ENCODE results near the gene CPN2.

DNA sequence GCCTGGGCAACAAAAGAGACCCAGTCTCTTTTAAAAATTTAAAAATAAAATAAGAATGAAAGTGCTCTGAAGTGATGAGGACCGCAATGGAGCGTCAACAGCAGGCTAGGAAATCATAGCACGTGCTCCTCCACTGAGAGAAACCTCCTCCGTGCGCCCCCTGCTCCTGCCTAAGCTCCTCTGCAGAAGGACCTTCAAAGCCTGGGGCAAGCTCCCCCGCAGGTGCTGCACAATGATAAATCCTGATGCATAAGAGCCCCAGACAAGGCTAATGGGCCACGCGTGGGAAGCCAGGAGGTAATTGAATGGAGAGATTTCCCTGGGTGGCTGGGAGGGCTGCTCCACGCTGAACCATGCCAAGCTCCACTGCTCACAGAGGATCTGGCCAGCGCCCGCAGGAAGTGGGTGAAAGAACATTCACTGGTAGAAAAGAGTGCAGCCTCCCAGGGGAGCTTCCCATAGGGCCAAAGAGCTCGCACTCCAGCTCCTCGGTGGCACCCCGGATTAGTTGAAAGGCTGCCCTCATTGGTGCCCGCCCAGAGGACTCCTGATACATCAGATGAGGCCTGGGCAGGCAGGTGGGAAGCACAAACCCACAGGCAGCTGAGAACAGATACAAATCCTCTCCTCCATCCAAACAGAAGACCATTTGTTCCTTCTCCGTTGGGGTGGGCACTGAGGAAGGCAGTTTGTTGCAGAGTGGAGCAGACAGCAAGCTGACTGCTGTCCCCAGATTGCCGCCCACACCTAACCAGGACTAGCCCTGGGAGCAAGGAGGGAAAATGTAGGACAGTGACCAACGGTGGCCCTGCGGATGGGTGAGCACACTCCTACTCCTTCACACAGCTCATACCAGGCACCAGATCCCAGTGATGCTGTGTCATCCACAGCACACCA, 52.5 kb downstream of the CPN2 start:
- TF ChIP-seq CTCF (IDR thresholded peaks at IDR 0.05; ENCODE audit: extremely low read depth in 1 of 2, insufficient read depth in 1 of 2, low read depth in 1 of 2, low read length in 2 of 2), result no peak
- TF ChIP-seq MAX (IDR thresholded peaks at IDR 0.05; ENCODE audit: insufficient read depth, insufficient read length), result no peak
- no peak for TF ChIP-seq JUN (IDR thresholded peaks at IDR 0.05; ENCODE audit: borderline replicate concordance, insufficient read depth, insufficient read length, low read depth)
- TF ChIP-seq POLR2A (IDR thresholded peaks at IDR 0.05; ENCODE audit: low read depth, low read length), result no peak
- no peak for TF ChIP-seq POLR2AphosphoS5 (IDR thresholded peaks at IDR 0.05; ENCODE audit: insufficient read depth, low read depth, low read length)
- TF ChIP-seq EZH2 (IDR thresholded peaks at IDR 0.05; ENCODE audit: borderline replicate concordance, low read depth, low read length, severe bottlenecking), result no peak
- TF ChIP-seq MYC (IDR thresholded peaks at IDR 0.05; ENCODE audit: low read depth, low read length), result no peak
- TF ChIP-seq GATA2 (IDR thresholded peaks at IDR 0.05; ENCODE audit: insufficient read depth, insufficient read length, low read depth, low read length), result no peak
- no peak for TF ChIP-seq FOS (IDR thresholded peaks at IDR 0.05; ENCODE audit: borderline replicate concordance, insufficient read depth, low read length)

Measured in endothelial cell of umbilical vein (primary cell).